ENCODE results near the gene LOXL3.

Gene LOXL3

DNA sequence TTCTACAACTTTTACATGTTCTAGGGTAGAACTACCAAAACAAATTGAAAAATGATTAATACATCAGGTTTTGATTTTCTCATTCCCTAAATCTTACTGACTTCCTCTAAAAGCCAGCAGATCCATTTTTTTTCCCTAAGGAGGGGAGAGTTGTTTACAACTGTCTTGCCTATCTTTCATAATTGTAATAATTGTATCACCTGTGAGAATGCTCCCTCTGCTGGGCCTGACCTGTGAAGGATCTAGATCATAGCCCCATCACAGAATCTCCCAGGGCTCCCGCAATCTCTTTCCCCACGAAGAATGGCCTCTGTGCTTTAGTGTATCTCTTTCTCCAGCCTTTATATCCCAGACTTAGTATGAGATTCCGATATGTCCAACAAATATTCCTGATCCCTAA lies 9.1 kb downstream of the LOXL3 start:
- no peak for DNase-seq
- Histone ChIP-seq H3K36me3 (replicated peaks) (no peaks in the 10 kb centered on the region), H3K4me3 (ENCODE audit: low read depth, low read length) (no peak overlapping the region), H3K27me3 (replicated peaks) (no peaks in the 10 kb centered on the region), H3K27ac (no peak overlapping the region)
- in situ Hi-C loops (cut with HindIII; ENCODE audit: low pct_ligation_motif_present, low sequenced_read_pairs): no loop called here
- TF ChIP-seq, protein P1, sequence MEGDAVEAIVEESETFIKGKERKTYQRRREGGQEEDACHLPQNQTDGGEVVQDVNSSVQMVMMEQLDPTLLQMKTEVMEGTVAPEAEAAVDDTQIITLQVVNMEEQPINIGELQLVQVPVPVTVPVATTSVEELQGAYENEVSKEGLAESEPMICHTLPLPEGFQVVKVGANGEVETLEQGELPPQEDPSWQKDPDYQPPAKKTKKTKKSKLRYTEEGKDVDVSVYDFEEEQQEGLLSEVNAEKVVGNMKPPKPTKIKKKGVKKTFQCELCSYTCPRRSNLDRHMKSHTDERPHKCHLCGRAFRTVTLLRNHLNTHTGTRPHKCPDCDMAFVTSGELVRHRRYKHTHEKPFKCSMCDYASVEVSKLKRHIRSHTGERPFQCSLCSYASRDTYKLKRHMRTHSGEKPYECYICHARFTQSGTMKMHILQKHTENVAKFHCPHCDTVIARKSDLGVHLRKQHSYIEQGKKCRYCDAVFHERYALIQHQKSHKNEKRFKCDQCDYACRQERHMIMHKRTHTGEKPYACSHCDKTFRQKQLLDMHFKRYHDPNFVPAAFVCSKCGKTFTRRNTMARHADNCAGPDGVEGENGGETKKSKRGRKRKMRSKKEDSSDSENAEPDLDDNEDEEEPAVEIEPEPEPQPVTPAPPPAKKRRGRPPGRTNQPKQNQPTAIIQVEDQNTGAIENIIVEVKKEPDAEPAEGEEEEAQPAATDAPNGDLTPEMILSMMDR (IDR thresholded peaks at IDR 0.05; ENCODE audit: low read depth, low read length, missing control alignments): peak; percentile 38

DNA sequence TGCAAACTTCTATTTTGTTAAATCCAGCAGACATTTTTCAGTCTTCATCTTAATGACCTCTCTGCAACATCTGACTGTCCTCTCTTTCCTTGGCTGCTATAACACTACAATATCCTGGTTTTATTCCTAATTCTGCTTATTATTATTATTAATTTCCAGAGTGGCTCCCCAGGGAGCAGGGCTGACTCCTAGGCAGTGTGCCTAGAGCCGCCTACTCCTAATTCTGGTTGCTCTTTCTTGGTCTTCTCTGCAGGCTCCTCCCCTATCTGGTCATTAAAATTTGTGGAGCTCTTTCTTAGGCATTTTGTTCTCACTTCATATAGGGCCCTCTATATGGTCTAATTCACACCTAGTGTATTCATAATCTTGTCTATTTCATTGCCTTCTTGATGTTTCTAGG lies 10.8 kb downstream of the LOXL3 start:
- Histone ChIP-seq H3K36me3 (replicated peaks) (no peaks in the 10 kb centered on the region), H3K4me3 (ENCODE audit: low read depth, low read length) (no peak overlapping the region), H3K27ac (no peak overlapping the region), H3K27me3 (replicated peaks) (no peaks in the 10 kb centered on the region)
- in situ Hi-C loops (cut with HindIII; ENCODE audit: low pct_ligation_motif_present, low sequenced_read_pairs): no loop called here
- TF ChIP-seq, protein P1 (IDR thresholded peaks at IDR 0.05; ENCODE audit: low read depth, low read length, missing control alignments): no peak
- DNase-seq: no peak

DNA sequence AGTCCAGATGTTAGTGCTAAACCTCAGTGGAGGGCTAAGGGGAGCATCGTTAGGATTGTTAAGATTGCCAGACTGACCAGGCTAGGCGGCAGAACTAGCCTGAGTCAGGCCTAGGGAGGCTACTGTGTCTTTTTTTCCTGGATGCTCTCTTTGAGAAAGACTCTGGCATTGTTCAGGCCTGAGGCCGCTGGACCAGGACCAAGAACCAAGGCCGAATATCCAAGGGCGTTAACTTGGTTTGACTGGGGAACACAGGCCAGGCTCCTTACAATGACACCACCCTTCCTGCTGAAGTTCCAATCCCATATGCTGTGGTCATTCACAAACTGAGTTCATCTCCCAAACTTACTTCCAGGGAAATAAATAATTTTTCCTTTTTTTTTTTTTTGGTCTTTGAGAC lies 13.5 kb downstream of the LOXL3 start:
- Histone ChIP-seq H3K4me3 (ENCODE audit: low read depth, low read length) (no peak overlapping the region), H3K36me3 (replicated peaks) (no peaks in the 10 kb centered on the region), H3K27ac (no peak overlapping the region), H3K27me3 (replicated peaks) (no peaks in the 10 kb centered on the region)
- TF ChIP-seq, protein P1 (IDR thresholded peaks at IDR 0.05; ENCODE audit: low read depth, low read length, missing control alignments): no peak
- in situ Hi-C loops (cut with HindIII; ENCODE audit: low pct_ligation_motif_present, low sequenced_read_pairs): no loop called here
- no peak for DNase-seq

DNA sequence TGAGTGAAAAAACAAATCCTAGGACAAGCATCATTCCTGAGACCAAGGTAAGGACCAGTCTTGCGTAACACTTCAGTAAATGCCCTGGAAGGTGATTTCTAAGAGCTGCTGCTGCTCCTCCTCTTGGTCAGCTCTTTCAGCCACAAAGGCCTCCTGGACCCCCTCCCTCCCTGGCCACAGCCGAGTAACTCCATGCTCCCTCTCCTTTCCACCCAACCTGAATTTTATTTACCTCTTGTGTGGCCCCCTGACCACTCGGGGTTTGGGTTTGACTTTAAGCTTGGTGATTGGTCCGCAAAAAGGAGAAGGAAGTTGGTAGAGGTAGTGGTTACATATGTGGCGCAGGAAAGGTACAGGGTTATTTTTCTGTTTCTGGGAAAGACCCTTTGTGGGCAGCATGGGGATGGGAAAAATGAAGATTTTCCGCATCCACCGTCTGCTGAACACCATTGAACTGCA lies 14.8 kb downstream of the LOXL3 start:
- Histone ChIP-seq H3K4me3 (ENCODE audit: low read depth, low read length) (no peak overlapping the region), H3K27me3 (replicated peaks) (no peaks in the 10 kb centered on the region), H3K27ac (no peak overlapping the region), H3K36me3 (replicated peaks) (no peaks in the 10 kb centered on the region)
- DNase-seq: no peak
- in situ Hi-C loops (cut with HindIII; ENCODE audit: low pct_ligation_motif_present, low sequenced_read_pairs): no loop called here
- TF ChIP-seq, protein P1 (IDR thresholded peaks at IDR 0.05; ENCODE audit: low read depth, low read length, missing control alignments): no peak

DNA sequence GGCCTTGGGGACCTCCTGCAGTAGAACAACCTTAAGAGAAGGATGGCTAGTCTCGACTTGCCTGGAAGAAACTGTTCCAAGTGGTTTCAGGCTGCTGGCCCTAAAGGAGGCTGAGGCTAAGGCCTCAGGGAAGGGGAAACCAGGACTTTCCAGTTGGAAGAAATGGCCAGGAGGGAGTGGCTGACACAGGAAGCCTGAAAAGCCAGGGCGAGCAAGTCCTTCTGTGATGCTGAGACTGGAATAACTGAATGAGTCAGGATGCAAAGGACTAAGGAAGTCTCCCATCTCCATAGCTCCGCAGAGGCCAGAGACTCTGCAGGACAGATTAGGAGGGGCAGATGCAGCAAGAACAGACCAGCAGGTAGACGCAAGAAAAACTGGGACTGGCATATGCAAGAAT lies 16.6 kb downstream of the LOXL3 start:
- no peak for DNase-seq
- no peak overlapping the region for H3K4me3 ChIP-seq (ENCODE audit: low read depth, low read length)
- in situ Hi-C loops (cut with HindIII; ENCODE audit: low pct_ligation_motif_present, low sequenced_read_pairs): no loop called here
- H3K36me3 ChIP-seq (replicated peaks): peaks cover 3% of the 10 kb centered on the region
- TF ChIP-seq, protein P1 (IDR thresholded peaks at IDR 0.05; ENCODE audit: low read depth, low read length, missing control alignments): no peak
- H3K27me3 ChIP-seq (replicated peaks): no peaks in the 10 kb centered on the region
- no peak overlapping the region for H3K27ac ChIP-seq

DNA sequence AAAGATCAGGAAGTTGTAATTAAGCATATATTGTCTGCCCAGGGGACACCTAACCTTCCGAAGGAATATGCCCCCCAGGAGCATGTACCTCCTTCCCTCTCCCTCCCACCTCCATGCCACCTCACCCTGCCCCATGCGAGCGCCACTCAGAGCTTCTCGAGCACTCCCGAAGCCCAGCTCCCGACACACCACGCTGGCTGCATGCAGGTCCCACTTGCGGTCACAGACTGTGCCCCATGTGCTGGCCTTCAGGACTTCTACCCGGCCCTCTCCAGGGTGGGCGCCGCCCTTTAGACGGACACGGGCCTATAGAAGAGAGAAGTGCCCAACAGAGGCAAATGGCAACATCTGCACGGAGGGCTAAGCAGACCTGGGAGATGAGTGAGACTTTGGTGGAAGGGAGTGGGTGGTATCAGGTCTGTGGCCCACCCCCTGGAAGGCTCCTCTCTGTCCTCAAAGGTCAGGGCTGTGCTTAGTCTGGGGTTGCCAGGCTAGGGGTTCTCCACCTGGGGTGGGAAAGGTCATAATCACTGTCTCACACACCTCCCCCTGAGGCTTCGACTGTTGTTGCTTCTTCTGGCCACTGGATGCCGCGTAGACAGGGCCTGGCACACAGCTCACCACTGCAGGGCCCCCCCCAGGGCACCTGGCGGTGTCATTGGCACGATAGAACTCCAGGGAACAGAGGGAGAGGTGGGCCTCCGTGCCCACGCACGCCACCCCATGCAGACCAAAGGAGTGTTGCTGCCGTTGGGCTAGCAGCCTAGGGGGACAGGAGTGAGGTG lies 17.4 kb downstream of the LOXL3 start:
- peaks cover 3% of the 10 kb centered on the region for H3K36me3 ChIP-seq (replicated peaks)
- TF ChIP-seq, protein P1 (IDR thresholded peaks at IDR 0.05; ENCODE audit: low read depth, low read length, missing control alignments): no peak
- no peak overlapping the region for H3K4me3 ChIP-seq (ENCODE audit: low read depth, low read length)
- in situ Hi-C loops (cut with HindIII; ENCODE audit: low pct_ligation_motif_present, low sequenced_read_pairs): no loop called here
- no peak overlapping the region for H3K27ac ChIP-seq
- H3K27me3 ChIP-seq (replicated peaks): no peaks in the 10 kb centered on the region
- DNase-seq: no peak

All from brain microvascular endothelial cell (primary cell).